ENCODE data around the gene GRIN2A.

DNA sequence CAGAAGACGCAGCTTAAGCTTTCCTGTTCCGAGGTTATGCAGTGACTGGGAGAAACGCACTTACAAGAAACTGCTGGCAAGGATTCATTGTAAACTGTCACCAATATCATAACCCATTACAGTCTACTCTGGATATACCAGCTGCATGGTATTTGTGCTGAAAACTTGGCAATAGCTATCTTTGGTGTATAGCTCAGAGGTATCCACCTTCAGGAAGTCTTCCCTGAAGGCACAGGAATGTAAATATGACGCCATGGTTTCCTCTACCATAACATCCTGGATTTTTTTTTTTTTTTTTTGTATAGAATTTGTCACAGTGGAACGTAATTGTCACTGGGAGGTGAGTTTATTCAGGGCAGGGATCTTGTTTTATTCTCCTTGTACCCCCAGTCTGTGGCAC, 406.2 kb downstream of the GRIN2A start:
- TF ChIP-seq, protein P1, sequence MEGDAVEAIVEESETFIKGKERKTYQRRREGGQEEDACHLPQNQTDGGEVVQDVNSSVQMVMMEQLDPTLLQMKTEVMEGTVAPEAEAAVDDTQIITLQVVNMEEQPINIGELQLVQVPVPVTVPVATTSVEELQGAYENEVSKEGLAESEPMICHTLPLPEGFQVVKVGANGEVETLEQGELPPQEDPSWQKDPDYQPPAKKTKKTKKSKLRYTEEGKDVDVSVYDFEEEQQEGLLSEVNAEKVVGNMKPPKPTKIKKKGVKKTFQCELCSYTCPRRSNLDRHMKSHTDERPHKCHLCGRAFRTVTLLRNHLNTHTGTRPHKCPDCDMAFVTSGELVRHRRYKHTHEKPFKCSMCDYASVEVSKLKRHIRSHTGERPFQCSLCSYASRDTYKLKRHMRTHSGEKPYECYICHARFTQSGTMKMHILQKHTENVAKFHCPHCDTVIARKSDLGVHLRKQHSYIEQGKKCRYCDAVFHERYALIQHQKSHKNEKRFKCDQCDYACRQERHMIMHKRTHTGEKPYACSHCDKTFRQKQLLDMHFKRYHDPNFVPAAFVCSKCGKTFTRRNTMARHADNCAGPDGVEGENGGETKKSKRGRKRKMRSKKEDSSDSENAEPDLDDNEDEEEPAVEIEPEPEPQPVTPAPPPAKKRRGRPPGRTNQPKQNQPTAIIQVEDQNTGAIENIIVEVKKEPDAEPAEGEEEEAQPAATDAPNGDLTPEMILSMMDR (IDR thresholded peaks at IDR 0.05): no peak
- TF ChIP-seq EP300 (IDR thresholded peaks at IDR 0.05): no peak
- TF ChIP-seq POLR2A (IDR thresholded peaks at IDR 0.05): no peak
- TF ChIP-seq POLR2AphosphoS5 (IDR thresholded peaks at IDR 0.05): no peak
